MM.1S (cell line): Measurements from ENCODE around the gene IFNL3.

ENCODE experiments used
- CTCF ChIP-seq: fragments of 300-600 bp; sonication (generic); IDR thresholded peaks from 2 replicates; pipeline ENCODE4 v1.5.1; 2016; ENCODE audit warnings: antibody characterized with exemption, low read length, mixed read lengths
- EZH2 ChIP-seq: fragments of 300-600 bp; sonication (generic); optimal IDR thresholded peaks from 2 replicates; pipeline ENCODE3; 2017; ENCODE audit warnings: low read depth, mild to moderate bottlenecking, antibody characterized with exemption, low read length, mixed read lengths

GRCh38 chr19:39264306-39265290 is 19.8 kb upstream of the IFNL3 start:
- TF ChIP-seq EZH2 (no peak), CTCF (no peak)
